Suprapubic skin (tissue), 4 donors: Measurements from ENCODE around the gene DPEP3.

Experiments used
- POLR2A ChIP-seq, 2 donors: fragments of 450-650 bp; IDR thresholded peaks; one replicate each; pipeline ENCODE4 v1.6.1; 2017; ENCODE audit warnings: antibody characterized with exemption in 2 of 2, mild to moderate bottlenecking in 2 of 2, moderate library complexity in 2 of 2
- POLR2AphosphoS5 ChIP-seq, 3 donors: sonication (generic); formaldehyde crosslinking; IDR thresholded peaks; one replicate each; pipeline ENCODE4 v1.6.1; 2017; ENCODE audit warnings: antibody characterized with exemption in 3 of 3
- TF ChIP-seq, protein P1 (sequence below), 2 donors: fragments of 200-600 bp in 1 of 2; fragments of 450-650 bp in 1 of 2; sonication (generic) in 1 of 2; IDR thresholded peaks; one replicate each; pipeline ENCODE4 v1.5.1; 2016 to 2019; ENCODE audit warnings: antibody characterized with exemption in 2 of 2, mild to moderate bottlenecking in 1 of 2, moderate library complexity in 1 of 2

DNA sequence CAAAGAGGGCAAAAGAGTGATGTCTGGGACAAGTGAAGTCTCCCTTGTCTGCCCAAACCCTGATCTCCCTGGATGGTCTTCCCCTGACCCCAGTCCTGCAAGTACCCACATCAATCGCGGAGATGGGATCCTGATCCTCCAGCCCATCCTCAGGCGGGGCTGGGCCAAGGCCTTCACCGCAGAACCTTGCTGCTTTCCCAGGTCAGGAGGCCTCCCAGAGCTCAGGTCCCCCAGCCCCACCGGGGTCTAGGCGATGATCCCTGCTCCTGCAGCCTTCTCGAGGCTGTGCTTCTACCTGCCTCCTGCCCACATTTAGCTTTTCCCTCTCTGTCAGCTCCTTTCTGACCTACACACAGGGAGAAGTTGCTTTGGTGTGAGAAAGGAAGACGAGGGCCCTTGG is 18.2 kb downstream of the DPEP3 start:
- TF ChIP-seq, protein P1, sequence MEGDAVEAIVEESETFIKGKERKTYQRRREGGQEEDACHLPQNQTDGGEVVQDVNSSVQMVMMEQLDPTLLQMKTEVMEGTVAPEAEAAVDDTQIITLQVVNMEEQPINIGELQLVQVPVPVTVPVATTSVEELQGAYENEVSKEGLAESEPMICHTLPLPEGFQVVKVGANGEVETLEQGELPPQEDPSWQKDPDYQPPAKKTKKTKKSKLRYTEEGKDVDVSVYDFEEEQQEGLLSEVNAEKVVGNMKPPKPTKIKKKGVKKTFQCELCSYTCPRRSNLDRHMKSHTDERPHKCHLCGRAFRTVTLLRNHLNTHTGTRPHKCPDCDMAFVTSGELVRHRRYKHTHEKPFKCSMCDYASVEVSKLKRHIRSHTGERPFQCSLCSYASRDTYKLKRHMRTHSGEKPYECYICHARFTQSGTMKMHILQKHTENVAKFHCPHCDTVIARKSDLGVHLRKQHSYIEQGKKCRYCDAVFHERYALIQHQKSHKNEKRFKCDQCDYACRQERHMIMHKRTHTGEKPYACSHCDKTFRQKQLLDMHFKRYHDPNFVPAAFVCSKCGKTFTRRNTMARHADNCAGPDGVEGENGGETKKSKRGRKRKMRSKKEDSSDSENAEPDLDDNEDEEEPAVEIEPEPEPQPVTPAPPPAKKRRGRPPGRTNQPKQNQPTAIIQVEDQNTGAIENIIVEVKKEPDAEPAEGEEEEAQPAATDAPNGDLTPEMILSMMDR (IDR thresholded peaks at IDR 0.05) = no peak
- TF ChIP-seq POLR2A (IDR thresholded peaks at IDR 0.05) (no peak), POLR2AphosphoS5 (IDR thresholded peaks at IDR 0.05) (no peak)
